ENCODE measurements around the gene RNF13.

GRCh38 chr3:149983628-149984027 is 170.6 kb downstream of the RNF13 start:
- no peak for TF ChIP-seq CTCF (IDR thresholded peaks at IDR 0.05)
- TF ChIP-seq POLR2A (IDR thresholded peaks at IDR 0.05), result no peak

Measured in prostate gland (tissue), 2 donors.